ENCODE measurements around the gene RBCK1.

The RBCK1 gene

DNA sequence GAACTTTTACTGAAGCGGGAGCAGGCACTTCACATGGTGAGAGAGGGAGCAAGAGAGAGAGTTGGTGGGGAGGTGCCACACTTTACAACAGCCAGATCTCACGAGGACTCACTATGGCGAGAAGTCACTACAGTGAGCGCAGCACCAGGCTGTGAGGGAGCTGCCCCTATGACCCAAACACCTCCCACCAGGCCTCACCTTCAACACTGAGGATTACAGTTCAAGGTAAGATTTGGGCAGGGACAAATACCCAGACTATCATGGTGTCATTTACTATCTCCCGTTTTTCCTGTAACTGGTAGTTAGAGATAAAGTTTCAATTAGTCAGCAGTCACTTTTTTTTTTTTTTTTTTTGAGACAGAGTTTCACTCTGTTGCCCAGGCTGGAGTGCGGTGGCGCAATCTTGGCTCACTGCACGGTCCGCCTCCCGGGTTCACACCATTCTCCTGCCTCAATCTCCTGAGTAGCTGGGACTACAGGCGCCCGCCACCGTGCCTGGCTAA lies 7.8 kb downstream of the RBCK1 start:
- FAIRE-seq (no peak), DNase-seq (ENCODE audit: insufficient read length, low spot score) (no peak)

DNA sequence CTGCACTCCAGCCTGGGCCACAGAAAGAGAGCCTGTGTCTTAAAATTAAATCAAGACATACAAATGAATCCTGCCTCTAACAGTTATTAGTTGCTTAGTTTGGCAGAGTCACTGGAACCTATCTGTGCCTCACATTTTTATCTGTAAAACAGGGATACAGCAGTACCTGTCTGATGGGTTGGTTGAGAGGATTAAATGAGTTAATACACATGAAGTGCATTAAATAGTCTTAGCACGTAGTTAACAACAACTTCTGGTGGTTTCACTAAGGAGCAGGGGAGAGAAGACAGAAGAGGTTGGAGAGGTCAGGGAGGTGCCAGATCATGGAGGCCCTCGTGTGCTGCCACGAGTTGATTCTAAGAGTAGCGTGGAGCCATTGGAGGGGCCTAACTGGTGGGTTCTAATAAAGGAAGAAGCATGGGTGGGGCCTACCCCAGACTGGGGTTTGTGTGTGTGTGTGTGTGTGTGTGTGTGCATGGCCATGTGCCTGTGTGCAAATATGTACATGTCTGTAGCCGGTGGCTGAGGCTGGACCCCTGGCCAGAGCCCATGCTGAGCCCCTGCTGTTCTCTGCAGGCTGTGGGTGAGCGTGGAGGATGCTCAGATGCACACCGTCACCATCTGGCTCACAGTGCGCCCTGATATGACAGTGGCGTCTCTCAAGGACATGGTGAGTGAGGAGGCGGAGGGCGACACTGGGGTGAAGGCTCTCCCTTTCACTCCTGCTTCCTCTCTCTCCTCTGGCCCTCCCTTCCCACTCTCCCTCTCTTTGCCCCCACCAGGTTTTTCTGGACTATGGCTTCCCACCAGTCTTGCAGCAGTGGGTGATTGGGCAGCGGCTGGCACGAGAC lies 9.1 kb downstream of the RBCK1 start:
- no peak for DNase-seq (ENCODE audit: insufficient read length, low spot score)
- no peak for FAIRE-seq

DNA sequence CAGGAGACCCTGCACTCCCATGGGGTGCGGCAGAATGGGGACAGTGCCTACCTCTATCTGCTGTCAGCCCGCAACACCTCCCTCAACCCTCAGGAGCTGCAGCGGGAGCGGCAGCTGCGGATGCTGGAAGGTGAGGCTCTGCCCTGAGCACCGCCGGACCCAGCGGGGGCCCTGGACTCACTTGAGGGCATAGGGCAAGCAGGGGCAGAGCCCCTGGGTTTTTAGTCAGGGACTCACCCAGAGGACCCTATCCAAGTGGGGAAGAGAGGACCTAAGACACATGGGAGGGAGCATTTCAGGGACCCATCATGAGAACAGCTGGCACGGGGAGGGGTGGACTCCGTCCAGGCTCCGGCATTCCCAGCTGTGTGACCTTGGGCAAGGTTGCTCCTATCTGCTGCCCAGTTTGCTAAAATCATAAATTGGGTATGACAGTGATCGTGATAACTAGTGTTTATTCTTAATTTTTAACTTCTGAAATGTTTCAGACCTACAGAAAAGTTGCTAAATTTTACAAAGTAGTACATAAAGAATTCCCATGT lies 9.8 kb downstream of the RBCK1 start:
- no peak for DNase-seq (ENCODE audit: insufficient read length, low spot score)
- no peak for FAIRE-seq

DNA sequence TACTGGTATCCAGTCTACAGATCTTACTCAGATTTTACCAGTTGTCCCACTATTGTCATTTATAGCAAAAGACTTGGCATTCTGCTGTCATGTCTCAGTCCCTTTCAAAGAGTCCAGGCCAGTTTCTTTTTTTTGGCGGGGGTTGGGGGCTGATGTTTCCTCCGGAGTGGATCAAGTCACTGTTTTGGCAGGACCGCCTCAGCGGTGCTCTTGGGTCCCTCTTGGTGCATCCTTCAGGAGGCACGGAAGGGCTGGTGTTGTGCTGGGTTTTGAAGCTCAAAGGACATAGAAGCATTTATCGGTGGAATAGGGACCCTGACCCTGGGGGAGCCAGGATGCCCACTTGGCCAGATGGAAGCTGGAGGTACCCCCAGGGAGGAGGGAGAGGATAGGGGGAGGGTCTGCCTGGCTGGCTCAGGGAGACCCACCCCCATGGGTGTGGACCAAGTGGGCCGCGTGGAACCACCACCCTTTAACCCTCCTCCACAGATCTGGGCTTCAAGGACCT lies 10.8 kb downstream of the RBCK1 start:
- no peak for FAIRE-seq

GRCh38 chr20:419556-420165 lies 11.6 kb downstream of the RBCK1 start:
- DNase-seq (ENCODE audit: insufficient read length, low spot score): no peak
- FAIRE-seq: no peak

More for the DNA sequence above, 10.8 kb downstream of the RBCK1 start:
- no peak for DNase-seq (ENCODE audit: insufficient read length, low spot score)

GRCh38 chr20:420166-420620 lies 12.1 kb downstream of the RBCK1 start:
- DNase-seq (ENCODE audit: insufficient read length, low spot score): no peak

GRCh38 chr20:420721-421574 lies 12.8 kb downstream of the RBCK1 start:
- no peak for FAIRE-seq
- DNase-seq (ENCODE audit: insufficient read length, low spot score): no peak

More at GRCh38 chr20:420166-420620, 12.1 kb downstream of the RBCK1 start:
- FAIRE-seq: no peak

GRCh38 chr20:421685-422250 lies 13.7 kb downstream of the RBCK1 start:
- DNase-seq (ENCODE audit: insufficient read length, low spot score) (no peak), FAIRE-seq (no peak)

GRCh38 chr20:426566-426965 lies 18.5 kb downstream of the RBCK1 start:
- FAIRE-seq: no peak

GRCh38 chr20:427401-427800 lies 19.3 kb downstream of the RBCK1 start:
- no peak for FAIRE-seq
- no peak for DNase-seq (ENCODE audit: insufficient read length, low spot score)

More at GRCh38 chr20:426566-426965, 18.5 kb downstream of the RBCK1 start:
- DNase-seq (ENCODE audit: insufficient read length, low spot score): no peak

GRCh38 chr20:427849-428657 lies 20.0 kb downstream of the RBCK1 start:
- FAIRE-seq: no peak
- DNase-seq (ENCODE audit: insufficient read length, low spot score): no peak

- DNase-seq (ENCODE audit: insufficient read length, low spot score) (no peak), FAIRE-seq (no peak)
Measured at GRCh38 chr20:428658-429200, 20.6 kb downstream of the RBCK1 start.

- peak; percentile 23 for FAIRE-seq
Measured at GRCh38 chr20:430091-430999, 22.2 kb downstream of the RBCK1 start.

GRCh38 chr20:431012-431904 lies 23.2 kb downstream of the RBCK1 start:
- FAIRE-seq (peak; percentile 16), DNase-seq (ENCODE audit: insufficient read length, low spot score) (peak; percentile 77)

More at GRCh38 chr20:430091-430999, 22.2 kb downstream of the RBCK1 start:
- no peak for DNase-seq (ENCODE audit: insufficient read length, low spot score)

DNA sequence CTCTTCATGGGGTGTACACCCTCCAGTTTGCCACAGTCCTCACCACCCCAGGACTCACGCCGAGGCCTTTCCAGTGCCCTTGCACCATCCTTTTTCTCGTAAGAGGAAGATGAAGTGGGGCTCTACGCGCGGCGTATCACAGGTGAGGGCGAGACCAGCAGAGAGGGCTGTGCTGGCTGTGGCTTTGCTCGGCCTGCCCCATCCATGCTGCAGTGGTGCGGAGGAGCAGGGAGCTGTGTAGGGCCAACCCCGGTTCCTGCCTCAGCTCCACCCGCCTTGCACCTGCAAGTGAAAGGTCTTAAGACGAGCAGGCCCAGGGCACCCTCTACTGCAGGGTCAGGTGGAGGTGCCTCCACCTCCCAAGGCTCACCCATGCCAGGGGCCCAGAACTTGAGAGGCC lies 24.1 kb downstream of the RBCK1 start:
- FAIRE-seq: no peak
- no peak for DNase-seq (ENCODE audit: insufficient read length, low spot score)

- DNase-seq (ENCODE audit: insufficient read length, low spot score) (no peak), FAIRE-seq (no peak)
Measured at GRCh38 chr20:432677-433299, 24.7 kb downstream of the RBCK1 start.

All from HTR-8/SVneo (cell line).